Hepatocyte (in vitro differentiated cells): ENCODE measurements around the gene KCNV2. TPM values are rescaled to one million over a fixed set of nuclear protein-coding genes. Genes with fewer than 3 reads are reported as not detected.

Source experiments
- DNase-seq: peaks from one replicate; pipeline ENCODE4 v3.0.0-alpha.2; 2016; ENCODE audit warnings: low spot score
- H2AFZ ChIP-seq: fragments of 200-600 bp; sonication (generic); 2 replicates; pipeline ENCODE4 v1.6.0; 2016; ENCODE audit warnings: antibody characterized with exemption, mild to moderate bottlenecking
- H3K27ac ChIP-seq: fragments of 200-600 bp; sonication (generic); 2 replicates; pipeline ENCODE4 v1.5.1; 2016; ENCODE audit warnings: mild to moderate bottlenecking
- H3K27me3 ChIP-seq: fragments of 200-600 bp; sonication (generic); 2 replicates; pipeline ENCODE4 v1.6.1; 2016
- H3K36me3 ChIP-seq: fragments of 200-600 bp; sonication (generic); replicated peaks from 2 replicates; pipeline ENCODE4 v1.5.1; 2016; ENCODE audit warnings: low read depth; ENCODE audit not compliant: insufficient read depth
- H3K4me1 ChIP-seq: fragments of 200-600 bp; sonication (generic); 2 replicates; pipeline ENCODE4 v1.5.1; 2016; ENCODE audit warnings: mild to moderate bottlenecking, moderate library complexity; ENCODE audit not compliant: insufficient read depth
- H3K4me2 ChIP-seq: fragments of 200-600 bp; sonication (generic); 2 replicates; pipeline ENCODE4 v1.6.0; 2016
- H3K4me3 ChIP-seq: fragments of 200-600 bp; sonication (generic); 2 replicates; pipeline ENCODE4 v1.5.1; 2016; ENCODE audit warnings: mild to moderate bottlenecking
- H3K79me2 ChIP-seq: fragments of 200-600 bp; sonication (generic); 2 replicates; pipeline ENCODE4 v1.6.0; 2017; ENCODE audit warnings: mild to moderate bottlenecking
- H3K9me2 ChIP-seq: fragments of 200-600 bp; sonication (generic); replicated peaks from 2 replicates; pipeline ENCODE4 v1.6.0; 2017; ENCODE audit warnings: mild to moderate bottlenecking; ENCODE audit not compliant: insufficient read depth
- H3K9me3 ChIP-seq: fragments of 200-600 bp; sonication (generic); 2 replicates; pipeline ENCODE4 v1.5.1; 2016; ENCODE audit warnings: low read depth, mild to moderate bottlenecking
- H4K20me1 ChIP-seq: fragments of 200-600 bp; sonication (generic); 2 replicates; pipeline ENCODE4 v1.6.0; 2016; ENCODE audit warnings: mild to moderate bottlenecking; ENCODE audit not compliant: insufficient read depth, poor library complexity, severe bottlenecking
- CTCF ChIP-seq: fragments of 200-600 bp; sonication (generic); IDR thresholded peaks from 2 replicates; pipeline ENCODE4 v1.5.1; 2016; ENCODE audit warnings: antibody characterized with exemption, mild to moderate bottlenecking; ENCODE audit not compliant: poor library complexity
- EZH2 ChIP-seq: fragments of 200-600 bp; sonication (generic); IDR thresholded peaks from 2 replicates; pipeline ENCODE4 v1.6.1; 2016; ENCODE audit warnings: antibody characterized with exemption, mild to moderate bottlenecking, borderline replicate concordance
- EZH2phosphoT487 ChIP-seq: fragments of 200-600 bp; sonication (generic); IDR thresholded peaks from one replicate; pipeline ENCODE4 v1.6.1; 2018; ENCODE audit warnings: antibody characterized with exemption, mild to moderate bottlenecking, low read depth, moderate library complexity; ENCODE audit not compliant: unreplicated experiment, severe bottlenecking
- WGBS: methylation state at CpG from one replicate; pipeline ENCODE4 v1.1.6; 2016; ENCODE audit warnings: low lambda C conversion rate; ENCODE audit errors: missing lambda C conversion rate; 5-methylcytosine and 5-hydroxymethylcytosine counted together
- polyA plus RNA-seq: library from polyadenylated mRNA; unstranded; fragments of >200 nt; fragmentation: Nextera tagmentation; extraction: Ambion mirVana; gene quantifications from 2 replicates; pipeline ENCODE4 v1.2.1, GENCODE V29; 2016
- total RNA-seq: library from RNA; depleted of rRNA; stranded (reverse); fragments of >200 nt; gene quantifications from 2 replicates; pipeline ENCODE4 v1.2.3, GENCODE V29; 2014

KCNV2 gene
- total and polyA plus RNA-seq, 2 experiments from 2014 or later = 0.13 TPM; not detected in 1

GRCh38 chr9:2681981-2682380, 35.3 kb upstream of the KCNV2 start:
- no peaks in the 10 kb centered on the region for H3K4me1 ChIP-seq
- no peaks in the 10 kb centered on the region for H4K20me1 ChIP-seq
- no peak overlapping the region for H3K27ac ChIP-seq
- H3K27me3 ChIP-seq = no peaks in the 10 kb centered on the region
- TF ChIP-seq EZH2phosphoT487 (no peak), EZH2 (no peak), CTCF (no peak)
- no peaks in the 10 kb centered on the region for H3K79me2 ChIP-seq
- H3K4me3 ChIP-seq = no peak overlapping the region
- no peaks in the 10 kb centered on the region for H3K9me3 ChIP-seq
- 82% methylated on average over 1 of the region's 1 CpG for WGBS
- H3K4me2 ChIP-seq = no peak overlapping the region
- no peak overlapping the region for H2AFZ ChIP-seq
- H3K9me2 ChIP-seq = peaks cover 2% of the 10 kb centered on the region
- DNase-seq = no peak
- H3K36me3 ChIP-seq = no peaks in the 10 kb centered on the region

- Histone ChIP-seq H3K9me3 (no peaks in the 10 kb centered on the region), H3K27ac (no peak overlapping the region), H3K4me3 (no peak overlapping the region), H2AFZ (no peak overlapping the region), H3K9me2 (peaks cover 2% of the 10 kb centered on the region), H3K79me2 (no peaks in the 10 kb centered on the region), H3K4me1 (no peaks in the 10 kb centered on the region), H3K36me3 (no peaks in the 10 kb centered on the region), H4K20me1 (no peaks in the 10 kb centered on the region), H3K27me3 (no peaks in the 10 kb centered on the region), H3K4me2 (no peak overlapping the region)
- 62% methylated on average over 4 of the region's 4 CpGs for WGBS
- DNase-seq = no peak
- no peak for TF ChIP-seq CTCF
- no peak for TF ChIP-seq EZH2phosphoT487
- no peak for TF ChIP-seq EZH2
Observed at GRCh38 chr9:2686911-2687310, 30.4 kb upstream of the KCNV2 start.

- no peak for DNase-seq
- no peaks in the 10 kb centered on the region for H3K9me3 ChIP-seq
- WGBS = 91% methylated on average over 3 of the region's 3 CpGs
- no peak overlapping the region for H3K4me3 ChIP-seq
- H3K79me2 ChIP-seq = no peaks in the 10 kb centered on the region
- no peaks in the 10 kb centered on the region for H3K4me1 ChIP-seq
- TF ChIP-seq EZH2 = no peak
- TF ChIP-seq CTCF = no peak
- no peak for TF ChIP-seq EZH2phosphoT487
- no peaks in the 10 kb centered on the region for H3K27me3 ChIP-seq
- no peak overlapping the region for H3K4me2 ChIP-seq
- no peak overlapping the region for H3K27ac ChIP-seq
- no peak overlapping the region for H2AFZ ChIP-seq
- H3K36me3 ChIP-seq = no peaks in the 10 kb centered on the region
- H4K20me1 ChIP-seq = no peaks in the 10 kb centered on the region
- H3K9me2 ChIP-seq = peaks cover under 1% of the 10 kb centered on the region
Observed at GRCh38 chr9:2688636-2689035, 28.7 kb upstream of the KCNV2 start.

GRCh38 chr9:2691212-2691611, 26.1 kb upstream of the KCNV2 start:
- WGBS = 100% methylated on average over 1 of the region's 1 CpG
- Histone ChIP-seq H3K79me2 (no peaks in the 10 kb centered on the region), H3K9me3 (no peaks in the 10 kb centered on the region), H3K4me2 (no peak overlapping the region), H3K4me1 (no peaks in the 10 kb centered on the region), H2AFZ (no peak overlapping the region), H4K20me1 (no peaks in the 10 kb centered on the region), H3K36me3 (no peaks in the 10 kb centered on the region), H3K4me3 (no peak overlapping the region), H3K9me2 (no peaks in the 10 kb centered on the region), H3K27ac (no peak overlapping the region), H3K27me3 (no peaks in the 10 kb centered on the region)
- DNase-seq = no peak
- TF ChIP-seq CTCF = no peak
- no peak for TF ChIP-seq EZH2phosphoT487
- TF ChIP-seq EZH2 = no peak
